GM19035 (cell line): ENCODE measurements around the gene TSR3.

Experiments
- ATAC-seq: cut with Tn5 transposase; IDR thresholded peaks from one replicate; pipeline ENCODE4 v1.9.1; 2021; ENCODE audit not compliant: unreplicated experiment

Gene TSR3

GRCh38 chr16:1351582-1352362 is at the start of gene TSR3, which contains the start of gene GNPTG:
Gene TSR3 (minus strand): TSS chr16:1351878. CDS start chr16:1351804, 74 bp downstream.
Gene GNPTG (plus strand): TSS chr16:1351931. CDS start chr16:1351966, 35 bp downstream.
- ATAC-seq = peak; percentile 69

GRCh38 chr16:1401061-1401757 is 49.5 kb upstream of the TSR3 start:
- no peak for ATAC-seq

DNA sequence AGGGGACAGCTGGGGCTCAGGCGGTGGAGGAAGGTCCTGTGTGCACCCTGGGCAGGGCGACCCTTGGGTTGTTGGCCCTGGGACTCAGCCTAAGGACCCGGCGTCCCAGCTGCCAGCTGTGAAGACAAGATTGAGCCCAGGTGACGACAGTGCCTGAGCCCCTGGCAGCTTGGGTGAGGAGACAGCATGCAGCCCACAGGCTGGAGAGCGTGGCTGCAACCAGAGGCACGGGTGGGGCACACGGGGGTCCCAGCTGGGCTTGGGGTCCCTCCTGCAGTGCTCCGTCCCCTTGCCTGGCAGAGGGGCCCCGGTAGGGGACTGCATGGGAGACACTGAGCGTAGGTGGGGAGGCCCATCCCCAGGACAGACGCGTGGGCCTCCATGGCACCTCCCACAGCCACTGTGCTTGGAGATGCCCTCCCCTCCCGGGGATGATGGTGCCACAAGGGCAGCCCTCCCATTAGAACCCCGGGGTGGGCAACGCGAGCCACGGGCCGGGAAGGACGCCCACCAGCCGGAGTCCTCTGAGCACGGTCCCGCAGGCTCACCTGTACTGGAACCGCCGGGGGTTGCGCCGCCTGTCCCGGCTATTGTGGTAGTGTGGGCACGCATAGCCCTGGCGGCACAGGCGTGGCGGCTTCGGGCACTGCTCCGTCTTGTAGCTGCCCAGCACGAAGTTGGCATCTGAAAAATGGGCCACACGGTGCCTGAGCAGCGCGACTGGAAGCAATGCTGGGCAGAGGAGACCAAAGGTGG is 47.3 kb upstream of the TSR3 start:
- ATAC-seq = no peak

- ATAC-seq = no peak
Measured at GRCh38 chr16:1398351-1398750, 46.7 kb upstream of the TSR3 start.

DNA sequence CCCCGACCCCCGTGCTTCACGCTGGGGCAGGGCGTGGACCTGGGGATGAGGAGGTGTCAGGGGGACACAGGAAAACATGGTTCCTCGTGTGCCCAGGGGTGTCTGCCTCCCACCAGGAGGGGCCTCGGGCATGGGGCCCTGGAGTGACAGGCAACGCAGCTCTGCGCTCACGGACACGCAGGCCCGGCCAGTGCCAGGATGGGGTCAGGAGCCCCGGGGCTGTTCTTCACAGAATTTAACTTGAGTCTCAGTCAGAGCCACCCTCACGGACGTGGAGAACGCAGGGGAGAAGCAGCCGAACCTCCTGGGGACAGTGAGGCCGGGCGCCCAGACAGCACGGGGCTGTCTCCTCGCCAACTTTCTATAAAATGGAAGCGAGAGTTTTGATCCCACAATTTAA is 46.1 kb upstream of the TSR3 start:
- no peak for ATAC-seq

GRCh38 chr16:1395444-1396031 is 43.9 kb upstream of the TSR3 start:
- no peak for ATAC-seq

DNA sequence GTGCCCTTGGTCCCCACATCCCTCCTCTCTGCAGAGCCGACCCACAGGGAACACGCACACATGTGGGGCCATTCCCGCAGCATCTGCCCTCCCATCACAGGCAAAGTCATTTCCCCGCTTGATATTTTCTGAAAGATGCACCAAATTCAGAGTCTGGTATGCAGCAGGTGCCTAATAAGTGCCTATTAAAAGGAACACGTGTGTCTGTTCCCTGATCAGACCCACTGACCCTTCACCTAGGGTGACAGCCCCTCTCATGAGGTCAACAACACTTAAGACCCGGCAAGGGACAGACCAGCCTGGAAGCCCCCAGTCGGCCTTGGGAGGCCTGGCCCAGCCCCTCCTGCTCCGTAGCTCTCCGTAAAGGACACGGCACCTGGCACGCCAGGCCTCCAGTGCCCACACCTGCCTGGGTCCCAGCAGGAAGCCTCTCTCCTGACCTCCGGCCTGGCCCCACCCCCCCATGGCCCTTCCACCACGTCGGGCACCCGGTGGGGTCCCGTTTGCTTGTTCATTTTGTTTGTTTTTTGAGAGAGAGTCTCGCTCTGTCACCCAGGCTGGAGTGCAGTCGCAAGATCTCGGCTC is 42.8 kb upstream of the TSR3 start:
- ATAC-seq = no peak

DNA sequence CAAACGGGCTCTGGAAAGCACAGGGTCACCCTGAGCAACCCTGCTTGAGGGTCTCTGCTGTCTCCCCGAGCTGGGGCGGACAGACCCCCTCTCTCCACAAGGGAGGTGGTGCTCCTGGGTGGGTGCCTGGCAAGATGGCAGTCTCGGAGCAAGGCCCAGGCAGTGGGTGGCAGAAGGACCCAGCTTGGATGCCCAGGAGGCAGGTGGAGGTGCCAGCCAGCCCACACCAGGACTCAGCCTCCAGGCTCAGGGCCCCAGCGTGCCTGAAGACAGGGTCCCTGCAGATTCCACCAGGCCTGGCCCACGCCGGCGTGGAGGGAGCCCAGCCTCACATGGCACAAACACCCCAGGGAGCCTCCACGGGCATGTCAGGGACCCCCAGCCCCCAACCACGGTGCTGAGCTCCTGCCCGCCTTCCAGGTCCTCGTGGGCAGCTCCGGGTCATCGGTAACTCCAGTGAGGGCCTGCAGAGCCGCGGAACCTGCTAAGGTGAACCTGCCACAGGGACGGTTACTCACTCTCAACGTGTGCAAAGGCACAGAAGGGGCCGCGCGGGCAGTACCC is 42.0 kb upstream of the TSR3 start:
- ATAC-seq = no peak

- no peak for ATAC-seq
Measured at GRCh38 chr16:1392826-1393225, 41.1 kb upstream of the TSR3 start.

DNA sequence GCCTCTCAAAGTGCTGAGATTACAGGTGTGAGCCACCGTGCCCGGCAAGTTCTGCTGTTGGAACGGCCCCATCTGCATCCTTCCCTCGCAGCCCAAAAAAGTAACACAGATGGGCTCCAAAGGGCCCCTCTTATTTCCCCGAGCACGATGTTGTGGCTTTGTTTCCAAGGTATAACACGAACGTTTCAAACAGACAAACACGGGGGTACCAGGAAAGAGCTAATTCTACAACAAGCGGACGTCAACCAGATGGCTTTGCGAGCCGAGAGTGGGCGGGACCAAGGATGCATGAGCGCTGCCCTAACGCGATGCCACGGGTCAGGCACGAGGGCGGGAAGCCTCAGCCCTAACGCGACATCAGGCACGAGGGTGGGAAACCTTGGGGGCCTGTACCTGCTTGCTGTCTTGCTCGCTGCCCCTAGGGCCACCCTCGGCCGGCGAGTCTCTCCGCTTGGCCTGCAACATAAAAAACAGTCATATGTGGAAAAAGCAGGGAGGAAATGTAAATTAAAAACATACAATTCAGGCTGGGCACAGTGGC is 38.6 kb upstream of the TSR3 start:
- ATAC-seq = no peak

GRCh38 chr16:1389762-1390161 is 38.1 kb upstream of the TSR3 start:
- ATAC-seq = no peak

DNA sequence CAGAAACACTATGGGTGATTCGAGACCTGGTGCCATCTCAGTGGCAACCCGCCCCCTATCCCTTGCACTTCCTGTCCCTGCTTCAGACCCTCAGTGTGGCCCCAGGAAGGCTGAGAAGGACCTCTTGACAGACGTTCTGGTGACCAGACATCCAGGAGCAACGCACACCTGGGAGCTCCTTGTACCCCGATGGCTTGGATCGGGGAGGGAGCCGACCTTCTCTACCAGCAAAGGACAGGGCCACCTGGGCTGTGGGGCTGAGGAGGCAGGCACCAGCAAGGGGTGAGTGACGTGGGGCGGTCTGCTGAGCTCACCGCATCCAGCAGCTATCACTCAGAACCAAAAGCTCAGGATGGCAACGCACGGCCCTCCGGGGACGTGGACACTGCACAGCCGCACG is 35.7 kb upstream of the TSR3 start:
- ATAC-seq = no peak

GRCh38 chr16:1385232-1385631 is 33.6 kb upstream of the TSR3 start:
- ATAC-seq = no peak

GRCh38 chr16:1383556-1383955 is 31.9 kb upstream of the TSR3 start:
- ATAC-seq = no peak

GRCh38 chr16:1381612-1382406 is 30.1 kb upstream of the TSR3 start:
- ATAC-seq = no peak

GRCh38 chr16:1380195-1380594 is 28.5 kb upstream of the TSR3 start:
- ATAC-seq = no peak

- peak; percentile 62 for ATAC-seq
Measured at GRCh38 chr16:1379304-1380076, 27.8 kb upstream of the TSR3 start.

DNA sequence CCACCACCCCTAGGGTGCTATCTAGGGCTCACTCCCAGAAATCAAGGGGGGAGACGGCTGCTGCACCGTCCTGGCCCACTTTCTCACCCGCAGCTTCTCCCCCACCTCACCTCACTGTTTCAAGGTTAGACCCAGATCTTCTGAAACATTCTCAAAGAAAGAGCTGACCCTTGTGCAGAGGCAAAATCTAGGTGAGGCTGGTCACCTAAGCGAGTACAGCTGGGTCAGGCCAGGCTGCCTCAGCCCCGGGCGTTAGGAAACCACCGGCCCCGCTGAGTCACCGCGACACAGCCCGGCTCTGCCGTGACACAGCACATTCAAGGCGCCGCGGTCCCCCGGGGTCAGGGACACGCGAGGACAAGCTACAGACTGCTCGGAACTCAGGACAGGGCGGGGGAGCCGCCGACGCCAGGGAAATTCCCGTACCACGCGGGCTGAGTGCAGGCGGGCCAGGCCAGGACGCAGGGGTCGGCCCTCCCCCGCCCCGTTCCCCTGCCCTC is 27.2 kb upstream of the TSR3 start:
- peak; percentile 43 for ATAC-seq
